GM12873 (cell line): Measurements from ENCODE around the gene CCDC126.

Source experiments
- TF ChIP-seq, protein P1 (sequence below): IDR thresholded peaks from 2 replicates; pipeline ENCODE4 v1.5.1; 2012; ENCODE audit warnings: low read depth, mild to moderate bottlenecking, moderate library complexity, low read length, control low read depth; ENCODE audit not compliant: insufficient read depth; ENCODE audit errors: missing control alignments

CCDC126 gene

DNA sequence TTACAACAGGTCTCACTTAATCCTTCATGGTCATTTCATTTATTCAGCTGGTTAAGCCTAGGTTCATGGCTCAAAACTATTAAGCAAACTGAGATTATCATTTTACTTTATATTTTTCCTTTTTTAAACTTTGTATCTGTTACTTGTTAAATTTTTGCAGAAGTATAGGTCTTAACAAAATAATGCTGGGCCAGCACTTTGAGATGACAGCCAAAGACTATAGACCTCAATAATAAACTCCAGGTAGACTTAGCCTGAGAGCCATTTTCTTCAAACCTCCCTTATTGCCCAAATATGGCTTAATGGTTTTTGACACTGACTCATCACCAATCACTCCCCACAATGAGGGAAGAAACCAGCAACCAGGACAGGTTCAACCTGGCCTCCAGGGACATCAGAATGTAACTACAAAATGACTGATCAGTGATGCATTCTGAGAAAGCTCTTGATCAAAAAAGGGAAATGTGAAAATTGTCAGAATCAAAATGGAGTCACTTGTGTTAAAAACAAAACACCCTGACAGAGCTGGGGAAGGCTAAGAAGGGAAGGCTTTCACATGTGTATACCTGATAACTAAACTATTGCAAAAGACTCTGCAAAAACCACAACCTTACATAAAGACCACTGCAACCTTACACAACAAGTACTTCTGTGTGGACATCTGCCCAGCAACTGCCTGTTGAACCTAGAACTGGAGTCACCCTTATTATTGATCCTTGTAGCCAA lies 2.1 kb upstream of the CCDC126 start:
- TF ChIP-seq, protein P1, sequence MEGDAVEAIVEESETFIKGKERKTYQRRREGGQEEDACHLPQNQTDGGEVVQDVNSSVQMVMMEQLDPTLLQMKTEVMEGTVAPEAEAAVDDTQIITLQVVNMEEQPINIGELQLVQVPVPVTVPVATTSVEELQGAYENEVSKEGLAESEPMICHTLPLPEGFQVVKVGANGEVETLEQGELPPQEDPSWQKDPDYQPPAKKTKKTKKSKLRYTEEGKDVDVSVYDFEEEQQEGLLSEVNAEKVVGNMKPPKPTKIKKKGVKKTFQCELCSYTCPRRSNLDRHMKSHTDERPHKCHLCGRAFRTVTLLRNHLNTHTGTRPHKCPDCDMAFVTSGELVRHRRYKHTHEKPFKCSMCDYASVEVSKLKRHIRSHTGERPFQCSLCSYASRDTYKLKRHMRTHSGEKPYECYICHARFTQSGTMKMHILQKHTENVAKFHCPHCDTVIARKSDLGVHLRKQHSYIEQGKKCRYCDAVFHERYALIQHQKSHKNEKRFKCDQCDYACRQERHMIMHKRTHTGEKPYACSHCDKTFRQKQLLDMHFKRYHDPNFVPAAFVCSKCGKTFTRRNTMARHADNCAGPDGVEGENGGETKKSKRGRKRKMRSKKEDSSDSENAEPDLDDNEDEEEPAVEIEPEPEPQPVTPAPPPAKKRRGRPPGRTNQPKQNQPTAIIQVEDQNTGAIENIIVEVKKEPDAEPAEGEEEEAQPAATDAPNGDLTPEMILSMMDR: no peak

DNA sequence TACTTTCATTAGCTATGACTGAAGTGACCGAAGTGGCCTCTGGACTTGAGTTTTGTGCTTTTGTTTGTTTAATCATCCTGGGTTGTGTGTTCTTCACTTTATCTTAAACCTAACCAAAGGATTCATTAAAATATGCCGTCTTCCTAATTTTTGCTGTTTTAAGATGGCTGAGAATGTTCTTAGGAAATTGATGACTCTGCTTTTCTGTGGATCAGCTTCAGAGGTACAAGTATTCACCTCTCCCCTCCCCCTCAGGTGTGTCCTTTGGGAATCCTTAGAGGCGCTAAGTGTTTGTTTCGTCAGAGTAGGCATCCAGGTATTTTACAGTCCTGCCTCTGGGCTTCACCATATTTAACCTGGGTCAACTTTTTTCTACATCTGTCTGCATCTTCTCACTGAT lies 1.1 kb downstream of the CCDC126 start:
- TF ChIP-seq, protein P1: no peak

DNA sequence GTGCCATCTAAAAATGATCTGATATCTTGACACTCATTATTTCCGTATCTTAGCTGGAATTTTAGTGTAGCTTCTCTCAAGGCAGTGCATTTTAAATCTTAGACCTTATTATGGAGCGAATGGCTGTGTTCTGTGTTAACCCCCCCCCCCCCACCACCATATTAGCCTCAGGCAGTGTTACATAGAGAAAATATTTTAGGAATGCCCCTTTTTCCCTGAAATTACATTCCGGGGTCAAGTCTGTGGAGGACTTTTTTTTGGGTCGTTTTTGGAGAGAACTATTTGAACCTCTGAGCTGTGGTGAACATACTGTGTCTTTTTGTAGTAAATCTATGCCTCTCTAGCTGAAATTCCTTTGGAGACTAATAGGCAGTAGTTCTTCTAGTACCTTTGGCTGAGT lies 3.1 kb downstream of the CCDC126 start:
- TF ChIP-seq, protein P1: no peak

DNA sequence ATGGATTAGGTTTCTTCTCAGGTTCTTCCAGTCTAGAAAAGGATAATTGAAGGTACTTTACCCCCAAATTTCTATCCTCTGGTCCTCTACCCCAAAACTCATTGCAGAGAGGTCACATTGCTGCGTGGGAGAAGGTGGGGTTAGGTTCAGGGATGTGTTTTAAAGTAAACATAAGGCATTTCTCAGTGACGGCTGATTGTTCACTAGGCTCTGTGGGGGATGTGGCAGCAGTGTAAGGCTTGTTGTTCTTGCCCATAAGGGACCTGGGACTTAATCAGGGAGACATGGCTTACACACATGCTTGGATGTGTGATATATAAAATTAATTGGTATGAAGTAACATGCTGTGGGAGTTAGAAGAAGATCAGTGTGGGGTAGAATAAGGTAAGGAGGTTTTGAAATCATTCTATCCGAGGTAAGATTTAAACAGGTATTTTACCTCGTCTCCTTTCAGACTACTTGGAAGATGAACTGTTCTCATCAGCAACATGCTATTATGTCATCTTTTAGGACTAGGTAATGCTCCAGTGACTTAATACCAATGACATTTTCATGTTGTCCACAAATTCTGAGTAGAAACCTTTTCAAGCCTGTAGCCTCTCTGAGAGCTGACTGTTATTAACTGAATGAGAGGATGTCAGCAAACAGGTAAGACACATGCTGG lies 6.6 kb downstream of the CCDC126 start:
- TF ChIP-seq, protein P1: no peak

DNA sequence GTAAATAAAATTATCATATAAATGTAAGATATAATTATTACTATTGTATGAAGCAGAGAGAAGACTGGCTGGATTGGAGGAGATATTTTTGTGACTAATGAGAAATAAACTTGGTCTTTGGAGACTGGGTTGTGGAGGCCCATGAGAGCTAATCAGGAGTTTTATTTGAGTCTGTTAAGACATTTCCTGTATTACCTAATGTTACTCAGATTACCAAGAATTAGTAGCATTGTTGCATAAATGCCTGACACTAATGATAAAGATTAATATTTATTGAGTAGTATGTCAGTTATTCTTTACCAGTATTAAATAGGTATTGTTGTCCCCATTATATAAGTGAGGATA lies 7.1 kb downstream of the CCDC126 start:
- TF ChIP-seq, protein P1: no peak

DNA sequence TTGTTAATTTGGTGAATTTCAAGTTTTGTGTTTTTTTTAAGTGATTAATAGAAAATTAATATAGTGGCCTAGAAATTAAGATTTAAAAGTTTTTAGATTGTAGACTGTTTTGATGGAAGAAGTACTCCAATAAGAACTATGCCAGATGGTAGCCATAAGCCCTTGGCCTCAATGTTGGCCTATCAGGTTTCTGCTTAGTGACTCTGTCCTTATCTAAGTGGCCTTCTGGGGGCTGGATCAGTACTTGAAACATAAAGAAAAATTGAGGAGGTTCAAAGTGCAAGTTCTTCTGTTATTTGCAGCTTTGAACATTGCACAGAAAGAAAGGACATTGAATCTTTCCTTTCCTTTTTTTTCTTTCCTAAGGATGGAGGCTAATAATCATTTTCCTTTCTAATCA lies 9.9 kb downstream of the CCDC126 start:
- TF ChIP-seq, protein P1: no peak

DNA sequence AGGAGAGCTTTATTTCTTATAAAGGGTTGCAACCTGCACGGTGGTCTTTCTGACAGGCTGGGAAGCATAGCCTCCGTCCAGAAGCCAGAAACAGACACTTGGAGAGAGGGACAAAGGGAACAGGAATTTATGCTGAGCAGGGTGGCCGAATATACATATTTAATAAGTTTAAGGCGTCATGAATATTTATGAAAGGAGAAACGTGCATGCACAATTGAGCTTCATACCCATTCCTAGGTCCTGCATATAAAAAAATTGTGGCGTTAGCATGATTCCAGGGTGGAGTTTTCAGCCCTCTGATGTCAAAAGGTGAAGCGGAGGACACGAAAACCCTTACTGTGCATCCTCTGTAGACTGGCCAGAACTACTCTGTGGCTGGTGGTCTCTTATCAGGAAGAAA lies 10.7 kb downstream of the CCDC126 start:
- TF ChIP-seq, protein P1: no peak
